Astrocyte of the cerebellum (primary cell): ENCODE measurements around the gene OR8K1.

Experiments
- DNase-seq: peaks from one replicate; pipeline ENCODE4 v3.0.0-alpha.2; 2011; ENCODE audit warnings: low read depth
- H3K4me3 ChIP-seq: 2 replicates; pipeline ENCODE4 v1.5.1; 2011; ENCODE audit warnings: mild to moderate bottlenecking, low read depth, low read length, moderate library complexity
- CTCF ChIP-seq: IDR thresholded peaks from 2 replicates; pipeline ENCODE4 v1.5.1; 2012; ENCODE audit warnings: low read length, low read depth, moderate library complexity, mild to moderate bottlenecking; ENCODE audit errors: missing control alignments
- in situ Hi-C: cut with HindIII; loops from 2 replicates; pipeline ENCODE4 v1.10.0; 2017; ENCODE audit warnings: low sequenced_read_pairs

OR8K1 gene

DNA sequence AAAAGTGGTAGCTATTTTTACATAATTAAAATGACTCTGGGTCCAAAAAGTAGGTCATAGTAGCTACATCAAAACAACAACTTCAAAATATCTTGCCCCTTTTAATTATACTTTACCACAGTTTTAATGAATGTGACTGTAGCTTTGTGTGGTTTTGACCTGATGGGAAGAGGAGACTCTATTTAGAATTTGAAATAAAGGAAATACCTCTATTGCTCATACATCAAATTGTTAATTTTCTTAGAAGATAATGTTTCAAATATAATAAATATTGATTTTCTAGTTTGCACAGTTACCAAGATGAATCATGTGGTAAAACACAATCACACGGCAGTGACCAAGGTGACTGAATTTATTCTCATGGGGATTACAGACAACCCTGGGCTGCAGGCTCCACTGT, at the start of gene OR8K1:
Gene OR8K1 (plus strand): TSS at position 301 of the 400 bp plus-strand sequence. CDS start 0 bp downstream, at position 301.
- no peak for TF ChIP-seq CTCF
- DNase-seq = no peak
- H3K4me3 ChIP-seq = no peak within 1 kb of the TSS
- in situ Hi-C loops = no loop called here

- DNase-seq = no peak
- no peak overlapping the region for H3K4me3 ChIP-seq
- in situ Hi-C loops = no loop called here
- no peak for TF ChIP-seq CTCF
Observed at GRCh38 chr11:56296898-56297297, 48.9 kb upstream of the OR8K1 start.

DNA sequence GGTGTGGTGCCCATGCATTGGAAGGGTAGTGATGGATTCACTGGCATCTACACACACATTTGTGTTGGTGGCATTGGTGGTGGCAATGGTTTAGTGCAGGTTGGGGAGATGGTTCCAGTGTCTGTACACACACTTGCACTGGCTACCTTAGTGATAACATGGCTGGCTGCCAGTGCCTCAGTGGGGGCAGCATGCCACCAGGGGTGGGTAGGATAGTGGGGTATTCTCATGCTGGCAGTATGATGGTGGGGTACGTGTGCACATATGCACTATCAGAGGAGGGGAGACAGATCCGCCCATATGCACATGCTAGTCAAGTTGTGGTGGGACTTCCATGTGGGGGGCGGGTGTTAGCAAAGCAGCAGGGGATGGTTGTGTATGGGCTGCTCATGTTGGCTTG, 38.0 kb upstream of the OR8K1 start:
- in situ Hi-C loops = no loop called here
- TF ChIP-seq CTCF = no peak
- no peak overlapping the region for H3K4me3 ChIP-seq
- DNase-seq = no peak

DNA sequence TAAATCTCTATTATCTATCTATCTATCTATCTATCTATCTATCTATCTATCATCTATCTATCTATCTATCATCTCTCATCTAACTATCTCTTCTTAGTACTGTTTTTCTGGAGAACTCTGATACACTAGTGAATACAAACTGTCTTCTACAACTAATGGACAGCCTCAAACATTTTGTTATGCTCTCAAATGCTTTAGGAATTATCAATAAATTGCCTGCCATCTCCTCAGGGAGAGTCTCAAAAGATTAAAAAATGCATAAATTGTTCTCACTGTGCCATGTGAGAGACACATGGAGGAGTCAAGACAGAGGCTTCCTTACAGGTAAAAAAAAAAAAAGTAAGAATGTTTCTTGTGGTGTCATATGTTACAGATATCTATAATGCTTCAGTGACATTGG, 31.0 kb upstream of the OR8K1 start, which contains the start of gene OR8K3:
Gene OR8K3 (plus strand): TSS at position 301 of the 400 bp plus-strand sequence. CDS start 3,163 bp downstream, outside the sequence.
- TF ChIP-seq CTCF = no peak
- no peak within 1 kb of the TSS for H3K4me3 ChIP-seq
- in situ Hi-C loops = no loop called here
- no peak for DNase-seq

DNA sequence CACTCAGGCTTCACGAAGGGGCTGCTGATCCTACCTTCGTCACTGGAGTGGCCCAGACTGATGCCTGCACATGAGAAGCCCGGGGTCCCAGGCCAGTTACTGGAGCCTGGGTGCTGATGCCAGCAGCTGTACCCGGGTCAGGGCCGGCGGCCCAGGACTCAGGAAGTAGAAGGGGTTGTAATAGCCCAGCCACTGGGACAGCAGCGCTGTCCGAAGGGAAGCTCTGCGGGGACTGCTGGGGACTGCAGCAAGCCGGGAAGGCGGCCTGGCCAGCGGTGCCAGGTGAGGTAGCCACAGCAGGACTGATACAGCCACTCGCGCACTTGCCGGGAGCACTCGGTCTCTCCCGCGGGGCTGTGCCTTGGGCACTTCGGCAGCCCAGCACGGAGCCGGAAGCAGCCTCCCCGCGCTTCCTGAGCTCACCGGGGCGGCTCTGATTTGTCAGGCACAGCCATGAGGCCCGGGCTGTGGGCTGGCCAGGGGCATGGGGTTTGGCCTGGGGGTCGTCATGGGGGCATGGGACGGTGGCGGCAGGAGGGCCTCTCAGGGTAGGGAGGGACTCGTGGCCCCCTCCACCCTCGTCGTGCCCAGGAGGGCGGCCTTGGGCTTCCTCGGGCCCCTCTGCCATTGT, 13.9 kb upstream of the OR8K1 start:
- H3K4me3 ChIP-seq = no peak overlapping the region
- no peak for DNase-seq
- in situ Hi-C loops = no loop called here
- TF ChIP-seq CTCF = no peak

DNA sequence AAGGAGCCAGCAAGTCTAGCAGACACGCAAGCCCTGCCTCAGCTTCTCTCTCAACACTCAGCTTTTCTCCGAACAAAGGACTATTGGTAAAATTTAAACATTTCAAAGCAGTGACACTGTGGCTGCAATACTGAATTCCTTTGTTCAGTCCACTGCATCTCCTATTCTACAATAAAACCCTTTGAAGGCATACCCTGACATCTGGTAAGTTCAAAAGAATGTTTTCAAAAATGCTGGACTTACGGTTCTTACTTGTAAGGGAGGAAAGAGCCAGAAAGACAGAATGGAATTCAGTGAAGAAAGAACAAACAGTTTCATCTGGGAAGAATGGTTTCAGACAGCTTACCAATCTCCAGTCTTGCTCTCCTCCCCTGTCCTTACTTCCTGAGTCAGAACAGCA, 12.7 kb upstream of the OR8K1 start:
- no peak for TF ChIP-seq CTCF
- DNase-seq = no peak
- in situ Hi-C loops = no loop called here
- H3K4me3 ChIP-seq = no peak overlapping the region
